ENCODE data around the gene NRG3.
"Not testable (repeated sequence)": the region's sequence is repeated elsewhere in the genome, so short reads cannot be mapped to it uniquely, and the experiment has no call there.

NRG3 gene

GRCh38 chr10:82660205-82660604 is 785.2 kb downstream of the NRG3 start:
- TF ChIP-seq CTCF (IDR thresholded peaks at IDR 0.05; ENCODE audit: control extremely low read depth, extremely low read depth, low read depth, missing control alignments), result no peak
- DNase-seq (ENCODE audit: extremely low spot score), result no peak
- POLR2A ChIA-PET, result no interaction called here
- CTCF ChIA-PET, result interaction anchor here (1.0 kb wide), 1 partner anchor 10 kb away, joined by 3 read pairs; no protein-coding TSS in a partner anchor

GRCh38 chr10:82660986-82661385 is 786.0 kb downstream of the NRG3 start:
- CTCF ChIA-PET, result interaction anchor here (1.0 kb wide), 1 partner anchor 10 kb away, joined by 3 read pairs; no protein-coding TSS in a partner anchor
- POLR2A ChIA-PET, result no interaction called here
- no peak for DNase-seq (ENCODE audit: extremely low spot score)

GRCh38 chr10:82661701-82662100 is 786.7 kb downstream of the NRG3 start:
- no peak for TF ChIP-seq CTCF (IDR thresholded peaks at IDR 0.05; ENCODE audit: control extremely low read depth, extremely low read depth, low read depth, missing control alignments)
- ChIA-PET CTCF (no interaction called here), POLR2A (no interaction called here)
- DNase-seq (ENCODE audit: extremely low spot score), result no peak

More at GRCh38 chr10:82660986-82661385, 786.0 kb downstream of the NRG3 start:
- no peak for TF ChIP-seq CTCF (IDR thresholded peaks at IDR 0.05; ENCODE audit: control extremely low read depth, extremely low read depth, low read depth, missing control alignments)

- POLR2A ChIA-PET, result no interaction called here
- TF ChIP-seq CTCF (IDR thresholded peaks at IDR 0.05; ENCODE audit: control extremely low read depth, extremely low read depth, low read depth, missing control alignments), result no peak
- DNase-seq (ENCODE audit: extremely low spot score), result no peak
- CTCF ChIA-PET, result no interaction called here
Observed at GRCh38 chr10:82668221-82668895, 793.4 kb downstream of the NRG3 start.

GRCh38 chr10:82674036-82674435 is 799.0 kb downstream of the NRG3 start:
- CTCF ChIA-PET, result no interaction called here
- no peak for DNase-seq (ENCODE audit: extremely low spot score)

GRCh38 chr10:82677932-82678331 is 802.9 kb downstream of the NRG3 start:
- CTCF ChIA-PET; POLR2A ChIA-PET; DNase-seq (ENCODE audit: extremely low spot score): not testable (repeated sequence)

More at GRCh38 chr10:82674036-82674435, 799.0 kb downstream of the NRG3 start:
- POLR2A ChIA-PET, result no interaction called here
- TF ChIP-seq CTCF (IDR thresholded peaks at IDR 0.05; ENCODE audit: control extremely low read depth, extremely low read depth, low read depth, missing control alignments), result no peak

GRCh38 chr10:82678451-82678850 is 803.5 kb downstream of the NRG3 start:
- POLR2A ChIA-PET; DNase-seq (ENCODE audit: extremely low spot score): not testable (repeated sequence)
- CTCF ChIA-PET, result interaction anchor here (1.2 kb wide), 1 partner anchor 9 kb away, joined by 5 read pairs; no protein-coding TSS in a partner anchor

- POLR2A ChIA-PET, result no interaction called here
- CTCF ChIA-PET, result interaction anchor here (1.3 kb wide), 1 partner anchor 10 kb away, joined by 3 read pairs; no protein-coding TSS in a partner anchor
- DNase-seq (ENCODE audit: extremely low spot score), result no peak
- TF ChIP-seq CTCF (IDR thresholded peaks at IDR 0.05; ENCODE audit: control extremely low read depth, extremely low read depth, low read depth, missing control alignments), result no peak
Observed at GRCh38 chr10:82680608-82681007, 805.6 kb downstream of the NRG3 start.

Data from GM10248 (cell line).